ENCODE results near the gene GPX4. TPM values are rescaled to one million over a fixed set of nuclear protein-coding genes. Genes with fewer than 3 reads are reported as not detected.

GPX4 gene
- total and polyA plus RNA-seq, 9 of the 15 experiments (the other 6 are each of a cell fraction or from before 2014, with no cell fraction given), result 61.4 to 661 (median 349) TPM

GRCh38 chr19:1067341-1067957, 36.3 kb upstream of the GPX4 start (continued):
- TF ChIP-seq, protein P1, sequence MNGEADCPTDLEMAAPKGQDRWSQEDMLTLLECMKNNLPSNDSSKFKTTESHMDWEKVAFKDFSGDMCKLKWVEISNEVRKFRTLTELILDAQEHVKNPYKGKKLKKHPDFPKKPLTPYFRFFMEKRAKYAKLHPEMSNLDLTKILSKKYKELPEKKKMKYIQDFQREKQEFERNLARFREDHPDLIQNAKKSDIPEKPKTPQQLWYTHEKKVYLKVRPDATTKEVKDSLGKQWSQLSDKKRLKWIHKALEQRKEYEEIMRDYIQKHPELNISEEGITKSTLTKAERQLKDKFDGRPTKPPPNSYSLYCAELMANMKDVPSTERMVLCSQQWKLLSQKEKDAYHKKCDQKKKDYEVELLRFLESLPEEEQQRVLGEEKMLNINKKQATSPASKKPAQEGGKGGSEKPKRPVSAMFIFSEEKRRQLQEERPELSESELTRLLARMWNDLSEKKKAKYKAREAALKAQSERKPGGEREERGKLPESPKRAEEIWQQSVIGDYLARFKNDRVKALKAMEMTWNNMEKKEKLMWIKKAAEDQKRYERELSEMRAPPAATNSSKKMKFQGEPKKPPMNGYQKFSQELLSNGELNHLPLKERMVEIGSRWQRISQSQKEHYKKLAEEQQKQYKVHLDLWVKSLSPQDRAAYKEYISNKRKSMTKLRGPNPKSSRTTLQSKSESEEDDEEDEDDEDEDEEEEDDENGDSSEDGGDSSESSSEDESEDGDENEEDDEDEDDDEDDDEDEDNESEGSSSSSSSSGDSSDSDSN (IDR thresholded peaks at IDR 0.05; ENCODE audit: borderline replicate concordance in 1 of 2, low read depth in 2 of 2, low read length in 2 of 2), result 0 out of 4 replicates have a peak, but pooled peaks of 1 of the 2 experiments have one; percentile 49
- TF ChIP-seq GABPB1 (CRISPR knock-in tag; IDR thresholded peaks at IDR 0.05), result no peak
- 0 out of 2 replicates have a peak, but pooled peaks have one; percentile 8 for TF ChIP-seq L3MBTL2 (IDR thresholded peaks at IDR 0.05)
- 0 out of 2 replicates have a peak, but pooled peaks have one; percentile 4 for TF ChIP-seq POLR2G (IDR thresholded peaks at IDR 0.05; ENCODE audit: low read depth, low read length)
- TF ChIP-seq ZBTB7A (IDR thresholded peaks at IDR 0.05; ENCODE audit: borderline replicate concordance, control insufficient read depth, low read depth, low read length), result peak; percentile 12
- no peak for TF ChIP-seq ZNF79 (CRISPR knock-in tag; IDR thresholded peaks at IDR 0.05; ENCODE audit: low read depth)
